Transverse colon (tissue), 4 donors: ENCODE results near the gene AHNAK. TPM values are rescaled to one million over a fixed set of nuclear protein-coding genes. Genes with fewer than 3 reads are reported as not detected.

Source experiments
- DNase-seq: peaks from one replicate; pipeline ENCODE4 v3.0.0-alpha.2; 2019
- H3K27ac ChIP-seq, 4 donors: fragments of 200-600 bp; sonication (generic); 2 replicates each; pipeline ENCODE4 v1.5.1; 2016 to 2018; ENCODE audit warnings: inconsistent platforms in 4 of 4
- H3K27me3 ChIP-seq: fragments of 200-600 bp; sonication (generic); 2 replicates; pipeline ENCODE4 v1.5.1; 2017; ENCODE audit warnings: inconsistent platforms
- H3K36me3 ChIP-seq, 4 donors: fragments of 200-600 bp; sonication (generic); 2 replicates each; pipeline ENCODE4 v1.5.1; 2017 to 2019; ENCODE audit warnings: inconsistent platforms in 4 of 4
- H3K4me1 ChIP-seq, 4 donors: fragments of 200-600 bp; sonication (generic); 2 replicates each; pipeline ENCODE4 v1.5.1; 2017 to 2020; ENCODE audit warnings: inconsistent platforms in 4 of 4
- H3K4me3 ChIP-seq, 4 donors: fragments of 200-600 bp; sonication (generic); 1 replicate in 1 of 4; 2 replicates in 3 of 4; pipeline versions ENCODE4 v1.5.1 to v1.6.1; 2017 to 2019; ENCODE audit warnings: inconsistent platforms in 4 of 4
- H3K9me3 ChIP-seq, 2 donors: fragments of 200-600 bp; sonication (generic); 2 replicates each; pipeline ENCODE4 v1.5.1; 2017 to 2019; ENCODE audit warnings: inconsistent platforms in 2 of 2
- EP300 ChIP-seq: sonication (generic); formaldehyde crosslinking; IDR thresholded peaks from one replicate; pipeline ENCODE4 v1.6.1; 2017; ENCODE audit warnings: antibody characterized with exemption, low read depth
- POLR2A ChIP-seq: fragments of 450-650 bp; IDR thresholded peaks from one replicate; pipeline ENCODE4 v1.6.1; 2016; ENCODE audit warnings: antibody characterized with exemption, mild to moderate bottlenecking, moderate library complexity
- POLR2AphosphoS5 ChIP-seq, 3 donors: sonication (generic); formaldehyde crosslinking; IDR thresholded peaks; one replicate each; pipeline ENCODE4 v1.6.1; 2016; ENCODE audit warnings: antibody characterized with exemption in 3 of 3
- WGBS, 2 donors: methylation state at CpG; one replicate each; pipeline ENCODE4 v1.1.5; 2018; ENCODE audit warnings: low coverage in 1 of 2; 5-methylcytosine and 5-hydroxymethylcytosine counted together
- in situ Hi-C, 4 donors: fragments of 200-750 bp; cut with MboI; loops; one replicate each; pipeline versions ENCODE4 v1.15.0 to v1.15.1; 2017; ENCODE audit warnings: low sequenced_read_pairs in 3 of 4, low pct_ligation_motif_present in 1 of 4, low pct_unique_long_range_greater_than_20kb in 1 of 4
- intact Hi-C: fragments of 100-400 bp; cut with DNase I; formaldehyde crosslinking; loops from one replicate; pipeline ENCODE4 v1.15.1; 2023; ENCODE audit warnings: low total_unique reads
- total RNA-seq, 4 donors: library from RNA; depleted of rRNA; stranded (reverse); fragments of >200 nt; gene quantifications; one replicate each; pipeline ENCODE4 v1.1.0, GENCODE V29; 2016
- TF ChIP-seq, protein P1 (sequence below), 5 experiments: fragments of 200-600 bp in 3 of 5; fragments of 450-650 bp in 2 of 5; sonication (generic) in 3 of 5; IDR thresholded peaks; 1 replicate in 2 of 5; 2 replicates in 3 of 5; pipeline ENCODE4 v1.5.1; 2016 to 2017; ENCODE audit warnings: antibody characterized with exemption in 5 of 5, inconsistent platforms in 3 of 5, mild to moderate bottlenecking in 2 of 5, moderate library complexity in 1 of 5

The AHNAK gene
- total RNA-seq, 4 donors from 2014 or later, result 561 to 1,032 (median 742) TPM

DNA sequence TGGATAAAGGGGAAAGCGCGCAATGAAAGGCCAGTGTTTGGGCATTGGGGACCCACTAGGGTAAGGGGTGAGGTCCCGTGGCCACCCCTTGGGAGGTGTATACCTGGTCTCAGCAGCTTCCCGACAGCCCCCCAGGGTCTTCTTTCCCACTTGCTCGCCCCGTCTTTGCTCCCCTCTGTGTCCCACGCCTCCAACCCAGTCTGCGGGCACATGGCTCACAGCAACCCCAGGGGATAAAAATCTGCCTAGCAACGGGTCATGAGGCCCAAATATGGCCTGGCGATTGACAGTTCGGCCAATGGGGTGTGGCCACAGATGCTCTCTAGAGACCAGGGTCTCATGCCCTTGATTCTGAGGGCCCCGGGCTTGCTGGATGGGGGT, 41.6 kb downstream of the AHNAK start:
- Histone ChIP-seq H3K4me1 (peaks cover 55 to 98% (median 76%) of the 10 kb centered on the region in 4 donors), H3K9me3 (no peaks in the 10 kb centered on the region), H3K4me3 (peak overlapping the region in 3 of 4 donors; percentile 13 to 43 (median 18)), H3K27me3 (no peaks in the 10 kb centered on the region), H3K36me3 (no peaks in the 10 kb centered on the region), H3K27ac (peak overlapping the region; percentile 83 to 85 (median 84))
- TF ChIP-seq EP300 (no peak), POLR2AphosphoS5 (IDR thresholded peaks at IDR 0.05) (no peak), POLR2A (no peak)
- TF ChIP-seq, protein P1, sequence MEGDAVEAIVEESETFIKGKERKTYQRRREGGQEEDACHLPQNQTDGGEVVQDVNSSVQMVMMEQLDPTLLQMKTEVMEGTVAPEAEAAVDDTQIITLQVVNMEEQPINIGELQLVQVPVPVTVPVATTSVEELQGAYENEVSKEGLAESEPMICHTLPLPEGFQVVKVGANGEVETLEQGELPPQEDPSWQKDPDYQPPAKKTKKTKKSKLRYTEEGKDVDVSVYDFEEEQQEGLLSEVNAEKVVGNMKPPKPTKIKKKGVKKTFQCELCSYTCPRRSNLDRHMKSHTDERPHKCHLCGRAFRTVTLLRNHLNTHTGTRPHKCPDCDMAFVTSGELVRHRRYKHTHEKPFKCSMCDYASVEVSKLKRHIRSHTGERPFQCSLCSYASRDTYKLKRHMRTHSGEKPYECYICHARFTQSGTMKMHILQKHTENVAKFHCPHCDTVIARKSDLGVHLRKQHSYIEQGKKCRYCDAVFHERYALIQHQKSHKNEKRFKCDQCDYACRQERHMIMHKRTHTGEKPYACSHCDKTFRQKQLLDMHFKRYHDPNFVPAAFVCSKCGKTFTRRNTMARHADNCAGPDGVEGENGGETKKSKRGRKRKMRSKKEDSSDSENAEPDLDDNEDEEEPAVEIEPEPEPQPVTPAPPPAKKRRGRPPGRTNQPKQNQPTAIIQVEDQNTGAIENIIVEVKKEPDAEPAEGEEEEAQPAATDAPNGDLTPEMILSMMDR (IDR thresholded peaks at IDR 0.05), result no peak
- no peak for DNase-seq
- in situ Hi-C loops, result no loop called here
- intact Hi-C loops, result no loop called here
- 52 to 69% methylated on average over 3 to 12 of the region's 12 CpGs for WGBS, 2 donors

DNA sequence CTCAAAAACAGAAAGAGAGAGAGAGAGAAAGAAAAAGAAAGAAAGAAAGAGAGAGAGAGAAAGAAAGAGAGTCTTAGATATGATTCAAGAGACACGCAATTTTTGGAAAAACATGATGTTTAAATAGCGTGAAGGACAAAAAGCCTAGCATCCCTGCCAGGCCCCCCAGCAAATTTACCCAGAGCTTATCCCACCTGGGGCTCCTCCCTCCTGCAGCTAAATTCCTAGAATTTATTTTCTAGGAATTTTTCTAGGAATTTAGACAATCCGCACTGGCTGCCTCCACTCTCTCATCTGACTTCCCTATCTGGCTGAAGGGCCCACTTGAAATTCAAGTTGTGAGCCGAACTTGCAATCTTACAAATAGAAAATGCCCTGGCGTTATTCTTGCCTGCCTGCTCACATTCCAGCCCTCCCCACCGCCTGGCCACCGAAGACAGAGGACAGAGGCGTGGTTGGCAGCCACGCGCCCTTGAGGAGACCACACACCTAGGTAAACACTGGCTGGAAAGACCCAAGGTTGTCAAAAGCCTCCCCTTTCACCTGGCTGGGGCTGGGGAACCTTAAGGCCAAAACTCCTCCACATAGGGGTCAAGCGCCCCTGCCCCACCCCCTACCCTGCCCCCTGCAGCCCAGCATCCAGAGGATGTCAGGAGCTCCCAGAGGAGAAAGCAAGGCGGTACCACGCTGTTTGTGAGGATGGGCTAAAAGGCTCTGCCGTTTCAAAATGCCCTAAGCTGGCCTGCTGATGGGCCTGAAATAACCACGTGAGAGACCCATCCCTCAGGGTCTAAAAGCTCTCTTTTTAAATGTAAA, 42.2 kb downstream of the AHNAK start:
- H3K27me3 ChIP-seq, result no peaks in the 10 kb centered on the region
- H3K4me1 ChIP-seq, result peaks cover 58 to 98% (median 76%) of the 10 kb centered on the region in 4 donors
- 75 to 85% methylated on average over 6 to 15 of the region's 15 CpGs for WGBS, 2 donors
- H3K36me3 ChIP-seq, result no peaks in the 10 kb centered on the region
- DNase-seq, result no peak
- TF ChIP-seq POLR2AphosphoS5 (IDR thresholded peaks at IDR 0.05), result no peak
- TF ChIP-seq, protein P1 (IDR thresholded peaks at IDR 0.05), result no peak
- TF ChIP-seq POLR2A, result no peak
- TF ChIP-seq EP300, result no peak
- H3K4me3 ChIP-seq, result no peak overlapping the region
- H3K9me3 ChIP-seq, result no peaks in the 10 kb centered on the region
- intact Hi-C loops (no loop called here), in situ Hi-C loops (no loop called here)
- peak overlapping the region; percentile 83 to 85 (median 84) for H3K27ac ChIP-seq

DNA sequence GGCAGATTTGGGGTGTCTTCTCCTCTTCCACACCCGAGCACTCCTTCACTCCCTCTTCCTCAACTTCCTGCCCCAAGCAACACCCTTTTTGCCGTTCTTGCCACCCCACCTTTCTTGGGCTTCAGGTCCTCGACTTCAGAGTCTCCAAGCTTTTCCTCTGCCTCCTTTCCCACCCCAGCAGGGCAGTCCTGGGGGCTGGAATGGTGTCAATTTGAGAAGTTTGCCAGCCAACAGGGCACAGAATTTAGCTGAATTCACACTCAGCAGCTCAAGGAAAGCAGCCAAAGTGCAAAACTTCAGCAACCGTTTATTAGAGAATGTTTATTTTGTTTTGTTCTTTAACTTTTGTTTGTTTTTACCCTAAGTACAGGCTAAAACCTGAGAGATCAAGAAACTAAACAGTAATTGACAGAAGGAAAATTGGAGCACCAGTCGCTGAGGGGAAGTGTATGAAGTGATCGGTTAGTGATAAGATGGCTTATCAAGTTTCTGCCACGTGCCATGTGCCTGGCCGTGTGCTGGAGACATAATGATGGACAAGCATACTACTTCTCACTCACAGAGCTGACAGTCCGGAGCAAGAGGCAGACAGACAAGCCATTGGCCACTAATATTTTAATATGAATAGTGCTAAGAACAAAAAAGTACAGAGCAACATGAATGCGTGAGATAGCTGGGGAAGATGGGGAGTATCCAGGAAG, 44.4 kb downstream of the AHNAK start:
- WGBS, 2 donors, result 33 to 34% methylated on average over 8 to 10 of the region's 10 CpGs
- Histone ChIP-seq H3K9me3 (no peaks in the 10 kb centered on the region), H3K4me3 (no peak overlapping the region), H3K27ac (peak overlapping the region; percentile 49 to 85 (median 84)), H3K27me3 (no peaks in the 10 kb centered on the region), H3K4me1 (peaks cover 44 to 89% (median 58%) of the 10 kb centered on the region in 4 donors), H3K36me3 (no peaks in the 10 kb centered on the region)
- TF ChIP-seq, protein P1 (IDR thresholded peaks at IDR 0.05), result no peak
- TF ChIP-seq POLR2A (no peak), POLR2AphosphoS5 (IDR thresholded peaks at IDR 0.05) (no peak), EP300 (no peak)
- DNase-seq, result no peak
- in situ Hi-C loops, result no loop called here
- intact Hi-C loops, result no loop called here

DNA sequence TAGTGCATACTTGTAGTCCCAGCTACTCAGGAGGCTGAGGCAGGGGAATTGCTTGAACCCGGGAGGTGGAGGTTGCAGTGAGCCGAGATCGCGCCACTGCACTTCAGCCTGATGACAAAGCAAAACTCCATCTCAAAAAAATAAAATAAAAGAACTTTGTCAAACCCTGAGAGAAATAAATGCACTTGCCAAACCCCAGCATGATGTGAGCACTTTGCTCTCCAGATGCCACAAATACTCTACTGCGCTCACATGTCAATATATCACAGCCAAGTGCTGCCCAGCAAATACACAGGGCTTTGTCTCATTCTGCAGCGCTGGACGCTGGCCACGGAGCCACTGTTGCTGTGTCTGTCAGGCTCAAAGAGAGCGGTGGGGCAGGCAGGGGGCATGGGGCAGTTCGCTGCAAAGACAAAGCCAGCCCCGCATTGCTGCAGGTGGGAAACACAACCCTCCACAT, 45.1 kb downstream of the AHNAK start:
- intact Hi-C loops (no loop called here), in situ Hi-C loops (no loop called here)
- Histone ChIP-seq H3K27me3 (no peaks in the 10 kb centered on the region), H3K4me1 (peaks cover 39 to 82% (median 51%) of the 10 kb centered on the region in 4 donors), H3K36me3 (no peaks in the 10 kb centered on the region), H3K27ac (peak overlapping the region; percentile 49 to 85 (median 84)), H3K4me3 (no peak overlapping the region), H3K9me3 (no peaks in the 10 kb centered on the region)
- DNase-seq, result no peak
- WGBS, 2 donors, result 74 to 76% methylated on average over 8 to 11 of the region's 11 CpGs
- TF ChIP-seq, protein P1 (IDR thresholded peaks at IDR 0.05), result no peak
- TF ChIP-seq POLR2A, result no peak
- peak in 1 of 3 donors; percentile 18 for TF ChIP-seq POLR2AphosphoS5 (IDR thresholded peaks at IDR 0.05)
- TF ChIP-seq EP300, result no peak
